NCI-H2029 treated with DMSO at 0.1 percent for 48 hours (cell line): ENCODE measurements around the gene CPLANE2.

Source experiments
- DNase-seq: peaks from one replicate; lab custom pipeline; 2025; lab: John Stamatoyannopoulos, UW

Gene CPLANE2

GRCh38 chr1:16189003-16189402, 48.0 kb downstream of the CPLANE2 start:
- no peak for DNase-seq

- DNase-seq = peak; percentile 8
Measured at GRCh38 chr1:16187748-16188401, 49.1 kb downstream of the CPLANE2 start.

- no peak for DNase-seq
Measured at GRCh38 chr1:16186655-16187235, 50.2 kb downstream of the CPLANE2 start.

- no peak for DNase-seq
Measured at GRCh38 chr1:16184557-16185303, 52.3 kb downstream of the CPLANE2 start.

DNA sequence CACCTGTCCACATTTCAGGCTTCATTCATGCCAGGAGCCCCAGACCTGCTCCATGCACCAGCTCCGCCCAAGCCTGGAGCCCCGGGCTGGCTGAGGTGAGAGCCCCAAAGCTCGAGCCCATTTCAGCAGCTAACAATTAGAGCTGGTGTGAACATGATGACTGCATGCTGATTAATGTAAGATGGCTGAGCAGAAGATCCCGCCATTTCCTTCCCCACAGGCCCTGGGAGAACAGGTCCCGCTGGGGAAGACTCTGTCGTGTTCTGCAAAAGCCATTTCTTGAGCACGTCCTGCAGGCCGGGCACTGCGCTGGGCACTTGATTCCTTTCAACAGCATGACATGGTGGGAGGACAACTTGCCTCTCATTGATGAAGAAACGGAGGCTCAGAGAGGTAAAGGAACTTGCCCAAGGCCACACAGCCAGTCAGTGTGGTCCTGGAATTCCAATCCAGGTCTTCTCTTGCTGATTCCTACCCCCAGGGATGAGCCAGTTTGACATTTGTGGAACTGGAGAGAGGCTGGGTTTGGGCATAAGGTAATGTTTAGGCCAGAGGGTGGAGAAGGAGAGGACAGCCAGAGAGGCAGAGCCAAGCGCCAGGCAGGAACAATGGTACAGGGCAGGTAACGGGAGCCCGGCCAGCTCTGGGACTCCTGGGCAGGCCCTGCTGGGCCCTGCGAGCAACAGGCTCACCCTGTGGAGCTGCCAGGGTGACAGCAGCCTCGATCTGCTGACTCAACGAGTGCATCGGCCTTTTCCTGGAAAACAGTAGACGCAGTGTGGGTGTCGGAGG, 53.0 kb downstream of the CPLANE2 start:
- no peak for DNase-seq

DNA sequence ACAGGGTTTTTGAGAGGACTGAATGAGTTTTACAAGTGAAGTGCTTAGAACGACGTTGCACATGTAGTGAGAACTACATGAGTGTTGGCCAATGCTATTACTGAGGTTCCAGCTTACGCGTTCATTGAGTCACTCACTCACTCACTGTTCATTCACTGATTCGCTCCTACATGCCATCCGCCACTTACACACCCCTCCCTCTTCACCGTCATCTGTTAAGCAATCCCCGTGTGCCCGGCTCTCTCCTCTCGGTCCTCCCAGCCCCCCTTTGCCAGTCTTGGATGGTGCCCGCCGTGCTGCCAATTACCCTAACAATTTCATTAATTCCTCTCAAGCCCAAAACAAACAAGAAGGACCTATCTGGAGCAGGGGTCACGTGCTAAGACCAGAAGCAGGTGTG, 53.8 kb downstream of the CPLANE2 start:
- DNase-seq = no peak

DNA sequence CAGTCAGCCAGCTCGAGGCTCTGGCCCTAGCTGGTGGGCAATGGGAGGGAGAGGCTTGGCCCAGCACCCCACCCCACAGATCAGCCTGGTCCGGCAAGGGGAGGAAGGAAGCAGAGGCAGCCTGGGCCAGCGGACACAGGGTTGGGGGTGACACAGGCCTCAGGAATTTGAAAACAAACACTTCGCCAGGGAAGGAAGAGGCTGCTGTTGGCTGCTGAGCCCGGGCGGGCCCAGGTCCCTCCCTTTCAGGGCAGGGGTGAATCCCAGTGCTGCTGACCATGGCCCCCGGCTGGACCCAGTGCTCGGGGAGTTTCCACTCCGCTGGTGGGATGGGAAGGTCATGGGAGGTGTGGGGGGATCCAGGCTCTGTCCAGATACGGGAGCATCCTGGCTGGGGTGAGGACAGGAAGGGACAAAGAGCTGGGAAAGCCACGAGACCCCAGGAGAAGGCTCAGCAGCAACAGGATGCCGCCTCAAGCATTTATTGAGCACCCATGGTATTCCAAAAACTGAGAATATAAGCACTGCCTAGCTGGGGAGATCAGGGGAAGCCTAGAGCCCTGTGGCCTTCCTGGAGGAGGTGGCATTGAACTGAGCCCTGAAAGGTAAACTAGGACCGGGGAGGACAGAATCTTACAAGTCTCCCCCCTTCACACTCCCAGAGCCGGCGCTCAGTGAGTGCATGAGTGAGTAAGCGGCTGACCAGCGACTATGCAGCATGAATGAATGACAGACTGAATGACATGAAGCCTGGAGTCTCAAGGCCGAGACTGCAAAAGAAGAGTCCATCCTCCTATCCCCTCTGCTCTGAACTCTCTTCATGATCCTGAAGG, 54.9 kb downstream of the CPLANE2 start:
- DNase-seq = no peak
